ENCODE measurements around the gene POLR3GL.
"Not testable (repeated sequence)": the region's sequence is repeated elsewhere in the genome, so short reads cannot be mapped to it uniquely, and the experiment has no call there.

Gene POLR3GL

DNA sequence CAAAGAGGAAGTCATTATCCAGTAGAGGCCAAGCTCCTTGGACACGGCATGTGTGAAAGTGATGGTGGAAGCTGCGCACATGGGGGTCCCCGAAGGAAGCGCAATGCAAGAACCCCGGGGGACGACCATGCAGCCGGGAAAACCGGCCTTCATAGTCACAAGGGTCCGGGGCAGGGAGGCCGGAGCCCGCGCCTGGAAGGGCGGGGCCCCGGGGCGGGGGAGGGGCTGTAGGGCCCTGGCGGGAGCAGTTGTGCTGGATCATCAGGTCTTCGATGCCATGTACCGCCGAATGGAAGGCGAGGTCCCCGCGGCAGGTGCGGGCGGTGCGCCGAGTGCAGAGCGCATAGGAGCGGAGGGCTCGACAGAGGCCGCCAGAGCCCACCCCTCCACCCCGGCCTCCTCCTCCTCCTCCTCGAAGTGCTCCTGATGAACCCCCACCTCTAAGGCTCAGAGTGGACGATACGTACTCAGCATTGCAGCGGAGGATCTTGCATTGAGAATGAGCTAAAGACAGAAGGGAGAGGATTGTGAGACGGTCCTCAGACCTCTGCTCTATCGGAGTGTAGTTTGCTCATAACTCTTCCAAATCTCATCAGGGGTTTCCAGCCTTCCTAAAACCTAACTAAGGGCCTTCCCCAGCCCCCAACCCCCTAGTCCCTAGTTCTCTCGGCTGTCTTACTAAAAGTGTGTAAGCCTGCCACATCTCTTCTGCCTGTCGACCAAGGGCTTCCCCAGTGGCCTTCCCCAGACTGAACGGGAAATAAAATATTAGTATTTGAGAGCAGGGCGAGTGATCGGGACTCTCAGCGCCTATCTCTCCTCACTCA is 55.0 kb downstream of the POLR3GL start:
- FAIRE-seq (no peak), DNase-seq (ENCODE audit: low spot score) (no peak)

DNA sequence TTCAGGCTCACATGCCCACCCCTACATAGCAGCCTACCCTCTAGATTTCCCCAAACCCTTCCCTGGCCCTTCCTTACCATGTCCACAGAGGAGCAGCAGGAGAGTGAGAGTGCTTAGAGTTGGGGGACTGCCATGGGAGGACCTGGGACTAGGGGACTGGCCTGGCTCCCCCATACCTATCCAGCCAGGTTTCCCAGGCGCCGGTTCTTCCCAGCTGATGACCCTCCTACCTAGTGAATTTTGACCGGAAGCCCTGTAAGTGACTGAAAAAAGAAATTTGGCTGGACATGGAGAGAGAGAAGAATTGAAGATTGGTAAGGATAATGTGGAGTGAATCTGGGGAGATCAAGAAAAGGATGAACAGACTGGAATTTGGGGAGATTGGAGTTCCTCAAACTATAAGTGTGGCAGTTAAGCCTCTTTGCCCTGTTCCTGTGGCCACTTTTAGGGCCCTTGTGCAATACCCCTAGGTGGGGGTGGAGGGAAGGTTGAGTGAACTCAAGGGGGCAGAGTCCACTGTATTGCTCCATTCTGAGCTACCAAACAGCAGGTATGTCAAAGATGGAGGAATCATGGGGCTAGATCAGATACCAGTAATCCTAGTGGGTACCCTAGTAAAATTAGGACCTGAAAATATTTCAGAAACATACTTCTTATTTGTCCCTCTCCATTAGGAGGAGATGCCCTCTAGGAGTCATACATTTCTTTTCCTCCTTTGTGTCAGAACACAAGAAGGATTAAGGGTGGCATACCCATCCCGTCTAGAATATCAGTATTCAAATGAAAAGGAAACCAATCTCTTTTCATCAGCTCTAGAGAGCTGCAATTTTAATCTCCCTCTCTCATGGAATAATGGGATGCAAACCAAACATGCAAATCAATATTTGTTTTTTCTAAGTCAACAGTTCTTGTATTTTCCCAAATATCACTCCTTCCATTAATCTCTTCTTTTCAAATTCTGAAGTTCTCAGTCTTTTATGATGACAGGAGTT is 55.9 kb downstream of the POLR3GL start:
- FAIRE-seq: no peak
- no peak for DNase-seq (ENCODE audit: low spot score)

DNA sequence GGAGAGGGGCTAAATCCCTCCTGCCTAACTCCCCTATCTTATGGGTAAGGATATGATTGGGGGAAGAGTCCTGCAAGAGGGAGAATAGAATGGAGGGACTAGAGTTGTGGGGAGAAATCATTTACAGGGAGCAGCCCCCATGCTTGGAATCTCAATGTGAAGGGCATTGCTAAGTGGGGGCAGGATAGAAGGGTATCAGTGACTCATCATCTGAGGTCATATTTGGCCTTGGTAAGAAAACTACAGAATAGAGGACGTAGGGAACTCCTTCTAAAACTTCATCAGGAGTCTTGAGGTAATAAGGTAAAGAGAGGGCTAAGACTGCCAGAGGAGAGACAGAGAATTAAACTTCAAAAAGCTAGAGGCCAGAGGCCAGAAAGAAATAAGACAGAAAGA is 56.6 kb downstream of the POLR3GL start:
- no peak for FAIRE-seq

DNA sequence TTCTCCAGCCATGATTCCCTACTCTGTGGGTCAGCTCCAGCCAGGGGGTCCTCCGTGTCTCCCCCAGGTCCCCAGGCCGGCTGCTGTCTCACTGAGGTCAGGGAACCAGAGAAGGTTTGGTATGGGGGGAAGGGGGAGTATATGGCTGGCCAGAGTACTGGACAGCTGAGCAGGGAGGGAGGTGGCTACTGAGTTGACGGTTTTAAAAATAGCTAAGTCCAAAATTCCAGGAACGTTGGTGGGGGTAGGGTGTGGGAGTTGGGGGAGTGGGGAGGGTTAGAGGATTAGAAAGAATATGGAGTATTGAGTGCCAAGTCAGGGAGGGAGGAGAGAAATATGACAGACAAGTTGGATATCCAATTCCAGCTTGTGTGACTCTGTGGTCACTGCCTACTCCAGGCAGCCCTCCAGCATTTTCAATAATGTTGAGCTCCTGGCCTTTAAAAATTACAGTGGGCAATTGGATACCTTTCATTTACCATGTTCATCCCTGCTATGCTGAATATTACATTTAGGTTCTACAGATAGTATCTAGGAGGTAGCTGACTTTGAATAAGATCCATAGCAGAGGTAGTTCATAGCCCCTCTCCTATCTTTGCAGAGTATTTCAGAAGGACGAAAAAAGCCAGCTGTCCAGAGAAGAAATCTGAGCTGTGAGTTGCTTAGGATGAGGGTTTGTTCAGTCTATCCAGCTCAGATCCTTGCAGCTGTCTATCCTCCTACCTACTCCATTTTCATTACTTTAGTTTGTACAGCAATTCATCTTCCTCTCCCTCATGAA is 57.3 kb downstream of the POLR3GL start, which contains the start of gene HJV:
HJV (minus strand) TSS at position 114 of the 781 bp plus-strand sequence. CDS start 1,504 bp downstream, outside the sequence.
- FAIRE-seq: no peak

More for the DNA sequence above, 56.6 kb downstream of the POLR3GL start:
- DNase-seq (ENCODE audit: low spot score): no peak

DNA sequence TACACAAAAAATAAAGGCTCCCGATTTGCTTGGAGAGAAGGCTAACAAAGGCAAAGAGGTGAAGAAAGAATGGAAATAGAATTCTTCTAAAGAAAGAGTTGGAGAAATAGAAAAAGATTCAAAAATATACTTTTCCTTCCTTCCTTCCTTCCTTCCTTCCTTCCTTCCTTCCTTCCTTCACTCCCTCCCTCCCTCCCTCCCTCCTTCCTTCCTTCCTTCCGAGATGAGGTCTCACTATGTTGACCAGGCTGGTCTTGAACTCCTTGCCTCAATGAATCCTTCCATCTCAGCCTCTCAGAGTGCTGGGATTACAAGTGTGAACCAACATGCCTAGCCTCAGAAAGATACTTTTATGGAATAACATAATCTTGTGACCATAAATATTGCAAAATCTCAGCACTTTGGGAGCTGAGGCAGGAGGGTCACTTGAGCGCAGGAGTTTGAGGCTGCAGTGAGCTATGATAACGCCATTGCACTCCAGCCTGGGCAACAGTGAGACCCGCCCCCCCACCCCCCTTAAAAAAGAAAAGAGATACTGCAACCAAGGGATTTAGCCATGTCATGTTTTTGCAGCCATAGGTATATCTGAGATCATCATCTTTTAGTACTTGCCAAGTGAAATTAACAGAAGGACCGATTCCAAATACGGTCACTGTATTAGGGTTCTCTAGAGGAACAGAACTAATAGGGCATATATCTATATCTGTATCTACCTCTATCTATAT is 58.1 kb downstream of the POLR3GL start:
- DNase-seq (ENCODE audit: low spot score) (no peak), FAIRE-seq (no peak)

More for the DNA sequence above, 57.3 kb downstream of the POLR3GL start, which contains the start of gene HJV:
- DNase-seq (ENCODE audit: low spot score): no peak

DNA sequence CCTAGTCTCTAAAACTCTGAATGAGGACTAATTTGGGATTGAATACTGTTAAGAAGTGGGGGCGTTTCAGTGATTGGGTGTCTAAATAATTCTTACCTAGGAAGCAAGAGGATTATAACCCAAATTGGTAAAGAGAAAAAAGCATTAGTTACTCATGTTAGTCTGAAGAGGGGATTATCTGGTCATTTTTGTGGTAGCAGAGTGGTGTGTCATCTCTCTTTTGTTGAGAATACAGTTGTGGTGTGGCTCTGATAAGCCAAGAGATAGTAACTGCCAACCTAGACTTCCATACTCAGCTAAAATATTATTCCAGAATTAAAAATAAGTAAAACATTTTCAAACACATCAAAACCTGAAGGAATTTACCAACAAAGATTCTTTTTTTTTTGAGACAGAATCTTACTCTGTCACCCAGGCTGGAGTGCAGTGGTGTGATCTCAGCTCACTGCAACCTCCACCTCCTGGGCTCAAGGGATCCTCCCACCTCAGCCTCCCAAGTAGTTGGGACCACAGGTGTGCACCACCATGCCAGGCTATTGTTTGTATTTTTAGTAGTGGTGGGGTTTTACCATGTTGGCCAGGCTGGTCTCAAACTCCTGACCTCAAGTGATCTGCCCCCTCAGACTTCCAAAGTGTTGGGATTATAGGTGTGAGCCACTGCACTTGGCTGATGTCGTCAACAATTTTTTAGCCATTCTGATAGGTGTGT is 61.5 kb downstream of the POLR3GL start:
- FAIRE-seq; DNase-seq (ENCODE audit: low spot score): not testable (repeated sequence)

DNA sequence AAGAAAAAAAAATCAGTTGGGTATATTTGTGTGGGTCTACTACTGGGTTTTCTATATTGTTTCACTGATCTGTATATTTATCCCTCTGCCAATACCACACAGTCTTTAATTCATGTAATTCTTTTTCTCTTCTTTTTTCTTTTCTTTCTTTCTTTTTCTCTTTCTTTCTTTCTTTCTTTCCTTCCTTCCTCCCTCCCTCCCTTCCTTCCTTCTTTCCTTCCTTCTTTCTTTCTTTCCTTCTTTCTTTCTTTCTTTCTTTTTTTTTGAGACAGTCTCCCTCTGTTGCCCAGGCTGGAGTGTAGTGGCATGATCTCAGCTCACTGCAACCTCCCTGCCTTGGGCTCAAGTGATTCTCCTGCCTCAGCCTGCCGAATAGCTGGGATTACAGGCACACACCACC is 62.2 kb downstream of the POLR3GL start:
- DNase-seq (ENCODE audit: low spot score); FAIRE-seq: not testable (repeated sequence)

Measured in urothelium cell line (cell line).